ENCODE data around the gene BCL2L15.

DNA sequence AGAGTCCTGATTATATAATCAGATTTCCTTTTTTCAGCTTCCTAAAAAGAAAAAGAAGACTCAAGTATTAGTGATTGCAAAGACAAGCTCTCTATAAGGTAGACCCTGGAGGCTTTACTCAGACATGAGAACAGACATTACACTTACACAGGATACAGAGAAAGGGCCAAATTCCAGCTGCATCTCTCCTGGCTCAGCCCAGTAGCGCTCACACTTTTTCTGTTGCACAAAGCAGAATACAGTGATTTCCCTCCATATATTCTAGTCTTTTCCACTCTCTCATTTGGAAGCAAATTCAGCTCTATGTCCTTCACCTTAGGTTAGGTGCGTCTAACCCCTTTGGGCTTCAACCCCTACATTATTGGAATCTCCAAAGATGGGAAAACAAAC lies 31.0 kb downstream of the BCL2L15 start:
- TF ChIP-seq, protein P1, sequence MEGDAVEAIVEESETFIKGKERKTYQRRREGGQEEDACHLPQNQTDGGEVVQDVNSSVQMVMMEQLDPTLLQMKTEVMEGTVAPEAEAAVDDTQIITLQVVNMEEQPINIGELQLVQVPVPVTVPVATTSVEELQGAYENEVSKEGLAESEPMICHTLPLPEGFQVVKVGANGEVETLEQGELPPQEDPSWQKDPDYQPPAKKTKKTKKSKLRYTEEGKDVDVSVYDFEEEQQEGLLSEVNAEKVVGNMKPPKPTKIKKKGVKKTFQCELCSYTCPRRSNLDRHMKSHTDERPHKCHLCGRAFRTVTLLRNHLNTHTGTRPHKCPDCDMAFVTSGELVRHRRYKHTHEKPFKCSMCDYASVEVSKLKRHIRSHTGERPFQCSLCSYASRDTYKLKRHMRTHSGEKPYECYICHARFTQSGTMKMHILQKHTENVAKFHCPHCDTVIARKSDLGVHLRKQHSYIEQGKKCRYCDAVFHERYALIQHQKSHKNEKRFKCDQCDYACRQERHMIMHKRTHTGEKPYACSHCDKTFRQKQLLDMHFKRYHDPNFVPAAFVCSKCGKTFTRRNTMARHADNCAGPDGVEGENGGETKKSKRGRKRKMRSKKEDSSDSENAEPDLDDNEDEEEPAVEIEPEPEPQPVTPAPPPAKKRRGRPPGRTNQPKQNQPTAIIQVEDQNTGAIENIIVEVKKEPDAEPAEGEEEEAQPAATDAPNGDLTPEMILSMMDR (IDR thresholded peaks at IDR 0.05 in 8 of 11, conservative IDR thresholded peaks at IDR 0.05 in 3 of 11), result no peak
- no peak for TF ChIP-seq POLR2AphosphoS5 (IDR thresholded peaks at IDR 0.05)
